DND-41 (cell line): ENCODE results near the gene TRIM22.

Source experiments
- ATAC-seq: fragments of 200-7000 bp; cut with Tn5 transposase; 3 replicates; pipeline ENCODE4 v1.9.1; 2021; ENCODE audit warnings: low read depth; ENCODE audit not compliant: insufficient read depth
- DNase-seq: peaks from one replicate; pipeline ENCODE4 v3.0.0-alpha.2; 2020
- H2AFZ ChIP-seq: 2 replicates; pipeline ENCODE4 v1.6.0; 2012; ENCODE audit warnings: low read depth, low read length
- H3K27ac ChIP-seq: 2 replicates; pipeline ENCODE4 v1.5.1; 2012; ENCODE audit warnings: low read length, inconsistent platforms
- H3K27me3 ChIP-seq: fragments of 200-600 bp; sonication (generic); 2 replicates; pipeline ENCODE4 v1.6.0; 2012; ENCODE audit warnings: low read length, mild to moderate bottlenecking, inconsistent platforms; ENCODE audit not compliant: insufficient read depth, poor library complexity
- H3K36me3 ChIP-seq: 2 replicates; pipeline ENCODE4 v1.5.1; 2012; ENCODE audit warnings: low read length, inconsistent platforms; ENCODE audit not compliant: insufficient read depth
- H3K4me1 ChIP-seq: 2 replicates; pipeline ENCODE4 v1.5.1; 2012; ENCODE audit warnings: mild to moderate bottlenecking, low read length; ENCODE audit not compliant: insufficient read depth
- H3K4me2 ChIP-seq: 2 replicates; pipeline ENCODE4 v1.6.0; 2012; ENCODE audit warnings: mild to moderate bottlenecking, moderate library complexity, low read length, inconsistent platforms; ENCODE audit not compliant: insufficient read depth
- H3K4me3 ChIP-seq, 2 experiments: fragments of 200-600 bp in 1 of 2; shearing (Covaris generic) in 1 of 2; 2 replicates each; pipeline ENCODE4 v1.5.1; 2012 to 2016; ENCODE audit warnings: inconsistent platforms in 2 of 2, low read length in 2 of 2, mild to moderate bottlenecking in 2 of 2, low read depth in 1 of 2, moderate library complexity in 1 of 2
- H3K79me2 ChIP-seq: 2 replicates; pipeline ENCODE4 v1.6.0; 2012; ENCODE audit warnings: low read length, inconsistent platforms; ENCODE audit not compliant: insufficient read depth
- H3K9ac ChIP-seq: 2 replicates; pipeline ENCODE4 v1.6.0; 2012; ENCODE audit warnings: low read depth, mild to moderate bottlenecking, inconsistent platforms, low read length, moderate library complexity
- H3K9me3 ChIP-seq: 2 replicates; pipeline ENCODE4 v1.5.1; 2012; ENCODE audit warnings: low read length, moderate library complexity, mild to moderate bottlenecking, inconsistent platforms; ENCODE audit not compliant: insufficient read depth, severe bottlenecking
- H4K20me1 ChIP-seq: 2 replicates; pipeline ENCODE4 v1.6.0; 2012; ENCODE audit warnings: low read length; ENCODE audit not compliant: insufficient read depth
- CTCF ChIP-seq: IDR thresholded peaks from 2 replicates; pipeline ENCODE4 v1.5.1; 2012; ENCODE audit warnings: borderline replicate concordance, low read length, moderate library complexity, mild to moderate bottlenecking; ENCODE audit not compliant: poor library complexity, severe bottlenecking; ENCODE audit errors: extremely low read depth
- EZH2 ChIP-seq: IDR thresholded peaks from 3 replicates; pipeline ENCODE4 v1.6.1; 2012; ENCODE audit warnings: borderline replicate concordance, low read depth, mild to moderate bottlenecking, moderate library complexity, low read length, inconsistent platforms; ENCODE audit not compliant: severe bottlenecking

Gene TRIM22

GRCh38 chr11:5722622-5723021 lies 33.0 kb downstream of the TRIM22 start:
- ATAC-seq (no peak), DNase-seq (no peak)
- Histone ChIP-seq H3K9ac (no peak overlapping the region), H3K27ac (no peak overlapping the region), H3K4me1 (no peaks in the 10 kb centered on the region), H3K4me3 (no peak overlapping the region), H3K36me3 (no peaks in the 10 kb centered on the region), H4K20me1 (no peaks in the 10 kb centered on the region), H3K9me3 (no peaks in the 10 kb centered on the region), H3K27me3 (no peaks in the 10 kb centered on the region), H2AFZ (no peak overlapping the region), H3K79me2 (no peaks in the 10 kb centered on the region), H3K4me2 (no peak overlapping the region)
- TF ChIP-seq EZH2 (no peak), CTCF (no peak)

GRCh38 chr11:5726351-5726750 lies 36.8 kb downstream of the TRIM22 start:
- Histone ChIP-seq H2AFZ (no peak overlapping the region), H4K20me1 (no peaks in the 10 kb centered on the region), H3K79me2 (no peaks in the 10 kb centered on the region), H3K4me1 (no peaks in the 10 kb centered on the region), H3K9ac (no peak overlapping the region), H3K4me3 (no peak overlapping the region), H3K36me3 (no peaks in the 10 kb centered on the region), H3K9me3 (no peaks in the 10 kb centered on the region), H3K27ac (no peak overlapping the region), H3K27me3 (no peaks in the 10 kb centered on the region), H3K4me2 (no peak overlapping the region)
- DNase-seq, result no peak
- no peak for ATAC-seq
- TF ChIP-seq CTCF (no peak), EZH2 (no peak)

- no peak for DNase-seq
- no peaks in the 10 kb centered on the region for H4K20me1 ChIP-seq
- H2AFZ ChIP-seq, result no peak overlapping the region
- H3K79me2 ChIP-seq, result no peaks in the 10 kb centered on the region
- H3K27ac ChIP-seq, result no peak overlapping the region
- no peaks in the 10 kb centered on the region for H3K9me3 ChIP-seq
- H3K4me1 ChIP-seq, result no peaks in the 10 kb centered on the region
- TF ChIP-seq CTCF (no peak), EZH2 (no peak)
- H3K4me3 ChIP-seq, result no peak overlapping the region
- H3K4me2 ChIP-seq, result no peak overlapping the region
- H3K9ac ChIP-seq, result no peak overlapping the region
- no peaks in the 10 kb centered on the region for H3K27me3 ChIP-seq
- no peaks in the 10 kb centered on the region for H3K36me3 ChIP-seq
- no peak for ATAC-seq
These were observed 38.1 kb downstream of the TRIM22 start for GRCh38 chr11:5727691-5728090.

GRCh38 chr11:5736396-5736795 lies 46.8 kb downstream of the TRIM22 start, which contains the start of gene OR56B1:
TSS of gene OR56B1 (plus strand) at chr11:5736448. CDS start at chr11:5736517, 69 bp downstream.
- no peak within 1 kb of the TSS for H3K4me3 ChIP-seq

More at GRCh38 chr11:5736396-5736795, 46.8 kb downstream of the TRIM22 start, which contains the start of gene OR56B1:
- no peak for ATAC-seq
- no peak within 1 kb of the TSS for H3K9ac ChIP-seq
- H3K4me2 ChIP-seq, result no peak within 1 kb of the TSS
- H3K4me1 ChIP-seq, result no peaks in the 10 kb centered on the region
- no peak within 1 kb of the TSS for H2AFZ ChIP-seq
- H3K27me3 ChIP-seq, result peaks cover 21% of the 10 kb centered on the region
- no peak for DNase-seq
- TF ChIP-seq CTCF (no peak), EZH2 (no peak)
- H3K79me2 ChIP-seq, result no peaks in the 10 kb centered on the region
- H3K27ac ChIP-seq, result no peak within 1 kb of the TSS
- no peaks in the 10 kb centered on the region for H3K9me3 ChIP-seq
- no peaks in the 10 kb centered on the region for H4K20me1 ChIP-seq
- no peaks in the 10 kb centered on the region for H3K36me3 ChIP-seq
